HUDEP-2 (cell line): Measurements from ENCODE around the gene STX8.

Experiments
- DNase-seq, 76 experiments: peaks; one replicate each; lab custom pipeline; 2025; ENCODE audit not compliant: unreplicated experiment in 76 of 76; lab: John Stamatoyannopoulos, UW

STX8 gene

DNA sequence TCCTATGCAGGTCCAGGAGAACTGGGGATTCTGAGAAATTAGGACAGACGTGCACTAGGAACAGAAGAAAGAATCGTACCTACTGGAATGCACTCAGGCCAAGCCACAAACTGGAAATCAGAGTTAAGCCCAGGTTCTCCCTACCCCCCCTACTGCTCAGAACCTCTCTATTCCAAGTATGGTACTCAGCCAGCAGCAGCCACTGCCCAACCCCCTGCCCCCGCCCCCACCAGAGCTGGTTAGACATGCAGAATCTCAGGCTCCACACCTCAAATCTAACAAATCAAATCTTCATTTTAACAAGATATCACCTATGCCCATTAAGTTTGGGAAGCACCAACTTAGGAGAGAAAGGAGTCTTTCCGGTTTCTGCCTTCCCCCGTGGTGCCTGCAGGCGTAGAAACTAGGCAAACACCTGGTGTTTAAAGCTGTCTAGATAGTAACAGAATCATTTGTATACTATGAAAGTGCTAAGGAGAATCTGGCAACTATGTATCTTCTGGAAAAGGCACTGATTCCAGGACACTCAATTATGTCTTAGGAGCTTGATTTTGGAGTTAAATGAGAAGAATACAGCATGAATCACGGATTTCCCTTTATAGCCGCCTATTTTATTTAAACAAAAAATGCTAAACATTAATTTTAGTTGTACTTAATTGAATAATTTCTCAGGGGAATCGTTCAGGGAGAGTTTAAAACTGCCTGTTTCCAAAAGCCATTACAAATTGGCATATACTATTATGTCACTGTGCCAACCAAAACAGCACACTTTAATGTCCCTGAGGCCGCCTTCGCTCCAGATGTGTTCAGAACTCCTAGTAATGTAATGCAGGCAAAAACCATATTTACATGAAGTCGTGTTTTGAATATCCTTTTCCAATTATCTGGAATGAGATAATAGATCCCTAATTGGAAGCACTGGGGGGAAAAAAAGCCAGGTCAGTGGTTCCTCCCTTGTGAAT lies 166.5 kb downstream of the STX8 start:
- no peak for DNase-seq

DNA sequence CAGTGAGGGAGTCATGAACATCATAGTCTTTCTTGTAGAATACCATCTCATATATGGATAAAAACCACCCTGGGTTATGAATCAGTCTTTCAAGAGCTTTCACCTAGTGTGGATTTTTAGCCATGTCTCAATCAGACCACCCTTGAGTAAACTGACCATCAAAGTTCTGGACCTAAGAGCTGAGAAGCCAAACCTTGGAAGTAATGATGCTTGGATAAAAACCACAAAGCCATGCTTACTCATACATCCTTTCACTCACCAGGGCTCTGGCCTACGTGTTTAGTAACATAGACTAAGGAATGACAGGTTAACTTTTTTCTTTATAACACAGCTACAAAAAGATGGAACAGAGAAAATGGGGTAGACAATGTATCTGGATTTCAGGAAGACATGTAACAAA lies 167.2 kb downstream of the STX8 start:
- DNase-seq: no peak

DNA sequence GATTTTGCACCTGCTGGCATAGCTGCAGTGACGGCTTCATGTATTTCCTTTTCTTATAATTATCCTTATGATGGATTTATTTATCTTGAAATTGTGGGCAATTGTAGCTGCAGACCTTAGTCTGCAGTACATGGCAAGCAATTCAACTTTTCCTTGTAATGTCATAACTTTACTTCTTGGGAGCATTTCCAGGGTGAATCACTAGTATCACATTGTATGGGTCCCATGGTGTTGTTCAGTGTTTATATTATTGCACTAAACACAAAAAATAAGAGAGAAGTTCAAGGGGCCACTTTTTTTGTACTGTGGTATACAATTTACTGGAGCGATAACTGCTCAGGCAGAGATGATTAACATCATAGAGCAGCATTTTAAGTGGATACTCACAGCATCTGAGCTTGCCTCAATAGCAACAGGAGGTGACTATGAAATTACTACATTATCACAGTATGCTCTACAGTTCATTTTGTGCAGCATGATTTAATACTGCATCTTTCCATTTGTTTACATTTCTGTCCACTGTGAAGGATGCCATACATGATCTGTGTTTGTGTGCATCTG lies 169.5 kb downstream of the STX8 start:
- DNase-seq: no peak

GRCh38 chr17:9403257-9403656 lies 172.4 kb downstream of the STX8 start:
- DNase-seq: no peak

GRCh38 chr17:9402590-9403199 lies 172.9 kb downstream of the STX8 start:
- peak in 28 of 76 experiments; percentile 1 to 53 (median 16) for DNase-seq

DNA sequence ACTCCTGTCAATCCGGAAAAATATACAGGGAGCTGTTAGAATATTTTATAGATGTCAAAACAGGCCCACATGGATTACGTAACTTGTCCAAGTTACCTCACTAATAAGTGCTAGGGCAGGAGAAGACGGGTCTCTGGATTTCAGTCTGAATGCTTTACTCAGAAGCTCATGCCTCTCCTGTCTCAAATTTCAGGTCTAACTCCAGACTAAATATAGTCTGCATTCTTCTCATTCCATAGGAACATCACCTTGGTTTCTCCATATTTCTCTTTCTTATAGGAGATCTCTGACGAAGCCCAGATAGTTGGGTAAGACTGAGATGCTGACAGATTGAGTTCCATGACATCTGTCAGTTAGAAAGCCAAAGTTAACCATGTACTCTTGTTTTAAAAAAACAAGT lies 174.2 kb downstream of the STX8 start:
- no peak for DNase-seq

DNA sequence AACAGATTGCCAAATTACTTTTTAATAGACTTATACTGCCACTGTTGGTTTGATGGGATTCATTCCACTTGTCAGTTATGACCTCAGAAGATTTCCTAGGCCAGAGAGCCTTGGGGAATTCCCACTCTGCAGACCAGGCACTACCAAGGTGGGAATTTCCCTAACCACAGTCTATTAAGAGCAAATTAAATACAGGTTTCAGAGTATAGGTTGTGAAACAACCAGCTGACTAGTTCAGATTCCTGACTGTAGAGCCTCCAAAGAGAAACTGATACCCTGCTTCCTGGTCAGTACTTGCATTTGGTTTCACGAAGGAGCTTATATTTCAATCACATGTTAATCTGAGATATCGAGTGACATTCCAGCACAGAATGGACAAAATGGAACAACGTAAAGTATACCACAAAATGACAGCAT lies 186.5 kb downstream of the STX8 start:
- no peak for DNase-seq

- no peak for DNase-seq
Observed at GRCh38 chr17:9386401-9386800, 189.2 kb downstream of the STX8 start.

DNA sequence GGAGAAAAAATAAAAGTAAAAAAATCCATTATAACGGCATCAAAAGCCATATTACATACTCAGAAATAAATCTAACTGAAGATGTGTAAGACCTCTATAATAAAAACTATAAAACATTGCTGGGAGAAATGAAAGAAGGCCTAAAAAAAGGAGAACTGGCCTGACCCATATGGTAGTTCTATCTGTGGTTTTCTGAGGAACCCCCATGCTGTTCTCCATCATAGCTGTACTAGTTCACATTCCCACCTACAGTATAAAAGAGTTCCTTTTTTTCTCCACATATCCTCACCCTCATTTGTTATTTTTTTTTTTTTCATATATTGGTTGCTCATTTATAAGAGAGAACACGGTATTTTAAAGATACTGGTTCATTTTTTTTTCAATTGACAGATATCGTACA lies 191.8 kb downstream of the STX8 start:
- DNase-seq: no peak

GRCh38 chr17:9382626-9383025 lies 193.0 kb downstream of the STX8 start:
- no peak for DNase-seq

DNA sequence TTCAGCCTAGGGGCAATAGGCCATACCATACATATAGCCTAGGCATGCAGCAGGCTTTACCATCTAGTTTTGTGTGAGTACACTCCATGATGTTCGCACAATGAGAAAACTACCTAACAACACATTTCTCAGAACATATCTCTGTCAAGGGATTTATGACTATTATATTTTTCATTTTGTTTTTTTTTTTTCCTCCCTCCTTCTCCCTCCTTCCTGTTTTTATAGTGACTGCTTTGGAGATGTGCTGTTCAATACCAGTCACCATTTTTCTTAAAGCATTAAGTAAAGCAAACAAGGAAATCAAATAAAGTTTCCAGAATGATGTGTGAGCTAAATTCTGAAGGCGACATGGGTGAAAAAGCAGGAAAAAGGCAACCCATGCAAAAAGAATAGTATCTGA lies 194.6 kb downstream of the STX8 start:
- no peak for DNase-seq

DNA sequence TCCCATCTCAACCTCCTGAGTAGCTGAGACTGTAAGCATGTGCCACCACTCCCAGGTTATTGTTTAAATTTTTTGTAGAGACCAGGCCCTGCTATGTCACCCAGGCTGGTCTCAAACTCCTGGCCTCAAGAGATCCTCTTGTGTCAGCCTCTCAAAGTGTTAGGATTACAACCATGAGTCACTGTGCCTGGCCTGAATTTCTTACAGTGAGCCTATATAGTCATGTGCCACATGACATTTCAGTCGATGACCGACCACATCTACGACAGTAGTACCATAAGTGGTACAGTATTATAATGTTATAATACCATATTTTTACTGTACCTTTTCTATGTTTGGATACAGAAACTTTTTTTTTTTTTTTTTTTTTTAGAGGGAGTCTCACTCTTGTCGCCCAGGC lies 195.3 kb downstream of the STX8 start:
- DNase-seq: no peak

DNA sequence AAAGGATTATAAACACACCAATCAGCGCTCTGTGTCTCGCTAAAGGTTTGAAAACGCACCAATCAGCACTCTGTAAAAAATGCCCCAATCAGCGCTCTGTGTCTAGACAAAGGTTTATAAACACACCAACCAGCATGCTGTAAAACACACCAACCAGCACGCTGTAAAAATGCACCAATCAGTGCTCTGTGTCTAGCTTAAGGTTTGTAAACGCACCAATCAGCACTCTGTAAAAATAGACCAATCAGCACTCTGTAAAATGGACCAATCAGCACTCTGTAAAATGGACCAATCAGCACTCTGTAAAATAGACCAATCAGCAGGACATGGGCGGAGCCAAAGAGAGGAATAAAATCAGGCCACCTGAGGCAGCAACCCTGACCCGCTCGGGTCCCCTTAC lies 199.4 kb downstream of the STX8 start:
- peak in 1 of 76 experiments; percentile 1 for DNase-seq

DNA sequence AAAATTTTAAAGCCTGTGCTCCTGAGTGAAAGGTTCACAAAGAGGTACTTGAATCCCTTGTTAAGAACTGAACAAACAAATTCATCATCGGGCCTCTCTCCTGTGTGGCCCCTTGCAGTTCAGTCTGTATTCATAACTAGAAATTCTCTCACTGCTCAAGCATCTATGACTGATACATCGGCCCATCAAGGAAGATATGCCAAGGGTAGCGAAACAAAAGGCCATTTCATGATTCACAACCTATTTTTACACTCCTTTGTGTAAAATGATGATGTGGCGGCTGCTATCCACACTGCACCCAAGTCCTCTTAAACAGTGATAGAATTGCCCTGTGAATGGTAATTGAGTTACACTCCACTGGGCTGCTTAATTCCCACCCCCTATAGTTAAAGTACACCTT lies 204.6 kb downstream of the STX8 start:
- no peak for DNase-seq

DNA sequence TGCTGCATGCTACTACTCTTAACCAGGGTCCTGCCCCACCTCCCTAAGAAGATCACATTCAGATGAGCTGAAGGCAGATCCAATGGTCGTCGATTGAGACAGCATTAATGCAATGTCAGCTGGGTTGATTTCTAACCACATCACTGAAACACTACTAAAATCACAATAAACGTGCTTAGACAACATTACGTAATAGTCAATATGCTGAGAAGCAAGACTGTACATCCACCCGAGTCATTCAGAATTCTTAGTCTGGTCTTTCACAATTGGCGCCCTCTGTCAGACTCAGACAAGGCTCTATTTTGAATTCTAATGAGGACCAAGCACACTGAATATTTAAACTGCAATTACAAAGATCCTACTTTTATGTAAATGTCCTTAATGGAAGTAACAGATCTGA lies 205.2 kb downstream of the STX8 start:
- no peak for DNase-seq

DNA sequence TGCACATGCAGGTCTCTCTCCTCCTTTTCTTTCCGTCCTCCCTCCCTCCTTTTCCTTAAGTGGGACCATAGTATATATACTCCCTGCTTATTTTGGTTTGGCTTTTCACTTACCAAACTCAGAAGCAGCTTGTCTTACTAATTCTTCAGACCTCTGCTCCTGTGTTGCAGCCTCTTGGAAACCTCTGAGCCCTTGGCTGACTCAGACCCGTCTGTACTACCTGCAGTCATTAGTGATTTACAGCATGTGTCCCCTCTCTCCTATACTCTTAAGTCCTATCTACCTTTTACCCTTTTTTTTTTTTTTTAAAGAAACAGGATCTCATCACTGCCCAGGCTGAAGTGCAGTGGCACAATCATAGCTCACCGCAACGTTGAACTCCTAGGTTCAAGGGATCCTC lies 207.0 kb downstream of the STX8 start:
- DNase-seq: no peak

DNA sequence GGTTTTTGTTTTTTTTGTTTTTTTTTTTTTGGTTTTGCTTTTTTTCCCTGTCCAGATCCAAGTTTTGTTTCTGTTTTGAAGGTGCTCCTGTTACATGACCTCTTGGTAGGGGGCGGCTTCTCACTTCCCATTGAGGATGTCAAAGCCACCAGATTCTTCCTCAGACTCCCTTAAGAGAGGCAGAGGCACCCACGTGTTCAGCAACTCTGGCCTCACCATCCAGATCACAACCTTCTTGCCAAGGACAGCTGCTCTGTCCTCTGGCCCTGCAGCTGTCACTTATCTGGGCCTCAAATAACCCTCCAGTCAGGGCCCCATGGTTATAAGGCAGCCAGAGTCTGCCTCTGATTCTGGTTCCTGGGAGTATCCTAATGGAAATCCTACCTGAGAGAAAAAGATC lies 208.5 kb downstream of the STX8 start:
- no peak for DNase-seq

DNA sequence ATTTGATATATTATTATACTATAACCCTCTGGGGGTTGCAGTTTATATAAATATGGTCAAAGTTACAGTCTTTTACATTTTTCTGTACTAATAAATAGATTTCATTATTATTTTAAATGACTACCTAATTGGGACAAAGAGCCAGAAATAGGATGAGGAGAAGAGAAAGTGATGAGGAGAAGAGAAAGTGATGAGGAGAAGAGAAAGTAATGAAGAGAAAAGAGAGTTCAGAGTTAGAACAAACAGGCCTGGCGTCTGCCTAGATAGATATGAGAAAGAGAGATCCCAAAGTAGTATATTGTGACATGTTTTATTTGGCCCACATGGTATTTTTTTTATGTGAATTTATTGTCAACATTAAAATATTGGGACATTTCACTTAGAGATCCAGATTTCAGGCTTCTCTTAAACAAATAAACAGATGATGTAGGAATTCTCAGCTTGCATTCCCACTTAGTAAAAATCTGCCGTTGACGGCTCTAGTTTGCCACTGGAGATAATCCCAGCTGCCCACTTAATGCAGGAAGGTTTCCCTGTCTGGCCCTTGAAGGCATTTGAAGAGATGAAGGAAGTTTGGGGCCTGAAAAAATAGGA lies 210.7 kb downstream of the STX8 start:
- DNase-seq: no peak

GRCh38 chr17:9363440-9364350 lies 211.9 kb downstream of the STX8 start:
- no peak for DNase-seq

- DNase-seq: no peak
Observed at GRCh38 chr17:9361188-9361955, 214.2 kb downstream of the STX8 start.
